ENCODE measurements around the gene OR51B2. TPM values are rescaled to one million over a fixed set of nuclear protein-coding genes. Genes with fewer than 3 reads are reported as not detected.

Gene OR51B2
- total RNA-seq, 2 experiments from 2014 or later = not detected

DNA sequence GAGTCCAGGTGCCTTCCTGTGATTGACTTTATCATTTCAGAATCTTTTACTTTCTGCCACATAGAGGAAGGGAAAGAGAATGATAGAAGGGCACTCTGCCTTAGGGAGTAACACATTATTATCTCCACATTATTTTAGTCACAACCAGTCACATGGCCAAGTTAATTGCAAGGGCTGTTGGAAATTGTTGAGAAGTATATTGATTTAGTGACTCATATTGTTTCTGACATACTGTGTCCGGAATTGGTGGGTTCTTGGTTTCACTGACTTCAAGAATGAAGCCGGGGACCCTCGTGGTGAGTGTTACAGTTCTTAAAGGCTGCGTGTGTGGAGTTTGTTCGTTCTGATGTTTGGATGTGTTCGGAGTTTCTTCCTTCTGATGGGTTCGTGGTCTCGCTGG lies 31.1 kb downstream of the OR51B2 start:
- no peak overlapping the region for H2AFZ ChIP-seq (ENCODE audit: low read length)
- no peak overlapping the region for H3K27ac ChIP-seq (ENCODE audit: low read depth, low read length, poor library complexity, severe bottlenecking)
- H3K36me3 ChIP-seq (ENCODE audit: insufficient read depth, low read length) = no peaks in the 10 kb centered on the region
- H3K4me1 ChIP-seq (ENCODE audit: insufficient read depth, low read length, poor library complexity, severe bottlenecking) = no peaks in the 10 kb centered on the region
- no peaks in the 10 kb centered on the region for H3K9me2 ChIP-seq (ENCODE audit: insufficient read depth, low read length)
- TF ChIP-seq EZH2phosphoT487 (IDR thresholded peaks at IDR 0.05; ENCODE audit: borderline replicate concordance, low read depth, low read length) = no peak
- TF ChIP-seq CTCF (conservative IDR thresholded peaks at IDR 0.05; ENCODE audit: low read length) = no peak
- no peak overlapping the region for H3K4me2 ChIP-seq (ENCODE audit: low read length)
- ChIA-PET POLR2A (no interaction called here), CTCF (ENCODE audit: unreplicated experiment) (no interaction called here)
- no peak overlapping the region for H3K4me3 ChIP-seq (ENCODE audit: low read depth, low read length, poor library complexity, severe bottlenecking)
- H3K79me2 ChIP-seq (ENCODE audit: insufficient read depth, low read depth, low read length) = no peaks in the 10 kb centered on the region
- intact Hi-C loops (cut with micrococcal nuclease; ENCODE audit: unreplicated experiment) = no loop called here
- no peaks in the 10 kb centered on the region for H4K20me1 ChIP-seq (ENCODE audit: insufficient read depth, low read length)
- no peak for DNase-seq (ENCODE audit: low spot score)
- H3K9me3 ChIP-seq (ENCODE audit: low read length) = no peaks in the 10 kb centered on the region
- BruUV-seq (replicated peaks) = no TSS peak

GRCh38 chr11:5291207-5291838 lies 32.8 kb downstream of the OR51B2 start:
- H3K79me2 ChIP-seq (ENCODE audit: insufficient read depth, low read depth, low read length) = no peaks in the 10 kb centered on the region

More at GRCh38 chr11:5291207-5291838, 32.8 kb downstream of the OR51B2 start:
- H3K4me1 ChIP-seq (ENCODE audit: insufficient read depth, low read length, poor library complexity, severe bottlenecking) = no peaks in the 10 kb centered on the region
- no peak overlapping the region for H3K27ac ChIP-seq (ENCODE audit: low read depth, low read length, poor library complexity, severe bottlenecking)
- no peaks in the 10 kb centered on the region for H3K36me3 ChIP-seq (ENCODE audit: insufficient read depth, low read length)
- no TSS peak for BruUV-seq (replicated peaks)
- H3K4me2 ChIP-seq (ENCODE audit: low read length) = no peak overlapping the region
- no peaks in the 10 kb centered on the region for H3K9me2 ChIP-seq (ENCODE audit: insufficient read depth, low read length)
- TF ChIP-seq CTCF (conservative IDR thresholded peaks at IDR 0.05; ENCODE audit: low read length) (peak; percentile 70), EZH2phosphoT487 (IDR thresholded peaks at IDR 0.05; ENCODE audit: borderline replicate concordance, low read depth, low read length) (no peak)
- intact Hi-C loops (cut with micrococcal nuclease; ENCODE audit: unreplicated experiment) = no loop called here
- DNase-seq (ENCODE audit: low spot score) = peak; percentile 18
- no peak overlapping the region for H3K4me3 ChIP-seq (ENCODE audit: low read depth, low read length, poor library complexity, severe bottlenecking)
- ChIA-PET POLR2A (no interaction called here), CTCF (ENCODE audit: unreplicated experiment) (interaction anchor here (0.5 kb wide), 1 partner anchor 538 kb away, joined by 3 read pairs; no protein-coding TSS in a partner anchor)
- H2AFZ ChIP-seq (ENCODE audit: low read length) = no peak overlapping the region
- no peaks in the 10 kb centered on the region for H4K20me1 ChIP-seq (ENCODE audit: insufficient read depth, low read length)
- no peaks in the 10 kb centered on the region for H3K9me3 ChIP-seq (ENCODE audit: low read length)

Measured in OCI-LY7 (cell line).